ENCODE measurements around the gene TSSK2. TPM values are rescaled to one million over a fixed set of nuclear protein-coding genes. Genes with fewer than 3 reads are reported as not detected.

TSSK2 gene
- total RNA-seq, 4 donors from 2014 or later, result 0.19 to 0.33 (median 0.25) TPM; not detected in 1

- no peak for TF ChIP-seq POLR2A (IDR thresholded peaks at IDR 0.05)
- TF ChIP-seq, protein P1, sequence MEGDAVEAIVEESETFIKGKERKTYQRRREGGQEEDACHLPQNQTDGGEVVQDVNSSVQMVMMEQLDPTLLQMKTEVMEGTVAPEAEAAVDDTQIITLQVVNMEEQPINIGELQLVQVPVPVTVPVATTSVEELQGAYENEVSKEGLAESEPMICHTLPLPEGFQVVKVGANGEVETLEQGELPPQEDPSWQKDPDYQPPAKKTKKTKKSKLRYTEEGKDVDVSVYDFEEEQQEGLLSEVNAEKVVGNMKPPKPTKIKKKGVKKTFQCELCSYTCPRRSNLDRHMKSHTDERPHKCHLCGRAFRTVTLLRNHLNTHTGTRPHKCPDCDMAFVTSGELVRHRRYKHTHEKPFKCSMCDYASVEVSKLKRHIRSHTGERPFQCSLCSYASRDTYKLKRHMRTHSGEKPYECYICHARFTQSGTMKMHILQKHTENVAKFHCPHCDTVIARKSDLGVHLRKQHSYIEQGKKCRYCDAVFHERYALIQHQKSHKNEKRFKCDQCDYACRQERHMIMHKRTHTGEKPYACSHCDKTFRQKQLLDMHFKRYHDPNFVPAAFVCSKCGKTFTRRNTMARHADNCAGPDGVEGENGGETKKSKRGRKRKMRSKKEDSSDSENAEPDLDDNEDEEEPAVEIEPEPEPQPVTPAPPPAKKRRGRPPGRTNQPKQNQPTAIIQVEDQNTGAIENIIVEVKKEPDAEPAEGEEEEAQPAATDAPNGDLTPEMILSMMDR (IDR thresholded peaks at IDR 0.05 in 4 of 5, conservative IDR thresholded peaks at IDR 0.05 in 1 of 5), result no peak
These were observed 2.5 kb downstream of the TSSK2 start for GRCh38 chr22:19133561-19133960.

GRCh38 chr22:19134176-19134831 is 3.2 kb downstream of the TSSK2 start:
- Histone ChIP-seq H3K4me3 (no peak overlapping the region), H3K27ac (no peak overlapping the region), H3K9me3 (no peaks in the 10 kb centered on the region), H3K27me3 (no peaks in the 10 kb centered on the region), H3K36me3 (peaks cover 0 to 52% of the 10 kb centered on the region in 2 donors), H3K4me1 (peaks cover 0 to 3% of the 10 kb centered on the region in 2 donors)
- in situ Hi-C loops (cut with MboI; ENCODE audit: low sequenced_read_pairs in 4 of 4) (loop anchor here in 1 of 4 donors (25.0 kb wide), 1 partner anchor 503 kb away; no protein-coding TSS in a partner anchor), intact Hi-C loops (cut with DNase I; ENCODE audit: low total_unique reads) (no loop called here)
- no peak for DNase-seq
- no peak for ATAC-seq
- TF ChIP-seq, protein P1 (IDR thresholded peaks at IDR 0.05 in 4 of 5, conservative IDR thresholded peaks at IDR 0.05 in 1 of 5), result no peak
- no peak for TF ChIP-seq POLR2A (IDR thresholded peaks at IDR 0.05)

More at GRCh38 chr22:19133561-19133960, 2.5 kb downstream of the TSSK2 start:
- Histone ChIP-seq H3K4me1 (peaks cover 0 to 3% of the 10 kb centered on the region in 2 donors), H3K9me3 (no peaks in the 10 kb centered on the region), H3K27me3 (no peaks in the 10 kb centered on the region), H3K36me3 (peaks cover 0 to 45% of the 10 kb centered on the region in 2 donors), H3K4me3 (no peak overlapping the region), H3K27ac (no peak overlapping the region)
- intact Hi-C loops (cut with DNase I; ENCODE audit: low total_unique reads), result no loop called here
- in situ Hi-C loops (cut with MboI; ENCODE audit: low sequenced_read_pairs in 4 of 4), result loop anchor here in 1 of 4 donors (25.0 kb wide), 1 partner anchor 504 kb away; no protein-coding TSS in a partner anchor
- no peak for ATAC-seq
- DNase-seq, result no peak

- no peak overlapping the region for H3K4me3 ChIP-seq
- in situ Hi-C loops (cut with MboI; ENCODE audit: low sequenced_read_pairs in 4 of 4), result loop anchor here in 1 of 4 donors (25.0 kb wide), 1 partner anchor 502 kb away; no protein-coding TSS in a partner anchor
- peak overlapping the region in 2 of 4 donors; percentile 37 to 75 for H3K27ac ChIP-seq
These were observed 3.8 kb downstream of the TSSK2 start for GRCh38 chr22:19134874-19135273.

DNA sequence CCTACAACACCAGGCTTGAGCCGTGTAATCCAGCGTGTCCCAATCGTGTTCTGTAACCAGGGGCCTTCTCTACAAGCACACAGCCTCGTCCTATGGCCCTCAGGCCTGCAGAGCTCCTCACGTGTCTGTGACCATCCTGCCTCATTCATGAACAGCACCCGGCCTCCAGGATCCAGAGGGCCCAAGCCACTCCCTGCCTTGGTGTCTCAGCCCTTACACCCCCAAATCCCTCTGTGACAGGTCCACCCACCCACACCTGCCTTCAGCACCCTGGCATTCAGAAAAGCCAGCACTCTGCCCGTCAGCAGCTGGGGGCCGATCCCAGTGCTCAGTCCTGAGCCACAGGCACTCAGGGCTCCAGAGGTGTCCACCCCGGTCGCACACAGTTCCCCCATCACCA is 5.8 kb downstream of the TSSK2 start:
- in situ Hi-C loops (cut with MboI; ENCODE audit: low sequenced_read_pairs in 4 of 4) (loop anchor here in 1 of 4 donors (25.0 kb wide), 1 partner anchor 500 kb away; no protein-coding TSS in a partner anchor), intact Hi-C loops (cut with DNase I; ENCODE audit: low total_unique reads) (no loop called here)
- H3K9me3 ChIP-seq, result no peaks in the 10 kb centered on the region
- TF ChIP-seq, protein P1 (IDR thresholded peaks at IDR 0.05 in 4 of 5, conservative IDR thresholded peaks at IDR 0.05 in 1 of 5), result no peak
- no peak for TF ChIP-seq POLR2A (IDR thresholded peaks at IDR 0.05)
- DNase-seq (no peak), ATAC-seq (no peak)
- H3K4me1 ChIP-seq, result peaks cover 0 to 3% of the 10 kb centered on the region in 2 donors
- no peak overlapping the region for H3K4me3 ChIP-seq
- H3K27me3 ChIP-seq, result no peaks in the 10 kb centered on the region
- H3K36me3 ChIP-seq, result peaks cover 0 to 78% of the 10 kb centered on the region in 2 donors
- H3K27ac ChIP-seq, result peak overlapping the region in 1 of 4 donors; percentile 75

More at GRCh38 chr22:19134874-19135273, 3.8 kb downstream of the TSSK2 start:
- intact Hi-C loops (cut with DNase I; ENCODE audit: low total_unique reads), result no loop called here
- TF ChIP-seq, protein P1 (IDR thresholded peaks at IDR 0.05 in 4 of 5, conservative IDR thresholded peaks at IDR 0.05 in 1 of 5), result no peak
- TF ChIP-seq POLR2A (IDR thresholded peaks at IDR 0.05), result no peak
- H3K4me1 ChIP-seq, result peaks cover 0 to 3% of the 10 kb centered on the region in 2 donors
- peaks cover 0 to 58% of the 10 kb centered on the region in 2 donors for H3K36me3 ChIP-seq
- ATAC-seq (no peak), DNase-seq (no peak)
- H3K9me3 ChIP-seq, result no peaks in the 10 kb centered on the region
- H3K27me3 ChIP-seq, result no peaks in the 10 kb centered on the region

Data from gastrocnemius medialis (tissue), 4 donors.